C1 segment of cervical spinal cord (tissue), 14 donors: ENCODE data around the gene RAB7B.
A peak's percentile ranks its signal among the peaks of the same experiment; 100 is the strongest.

Source experiments
- DNase-seq, 14 donors: peaks; one replicate each; lab custom pipeline; 2025; lab: John Stamatoyannopoulos, UW

Gene RAB7B

GRCh38 chr1:205950280-205950679 is 52.9 kb downstream of the RAB7B start:
- peak in 12 of 14 donors; percentile 21 to 84 (median 68) for DNase-seq

- no peak for DNase-seq
Measured at GRCh38 chr1:205949753-205950152, 53.4 kb downstream of the RAB7B start.

- no peak for DNase-seq
Measured at GRCh38 chr1:205948886-205949285, 54.3 kb downstream of the RAB7B start.

- no peak for DNase-seq
Measured at GRCh38 chr1:205948039-205948438, 55.2 kb downstream of the RAB7B start.

- no peak for DNase-seq
Measured at GRCh38 chr1:205947024-205947423, 56.2 kb downstream of the RAB7B start.

GRCh38 chr1:205945069-205945468 is 58.1 kb downstream of the RAB7B start:
- DNase-seq = no peak

- no peak for DNase-seq
Measured at GRCh38 chr1:205944525-205944924, 58.7 kb downstream of the RAB7B start.

GRCh38 chr1:205943245-205943644 is 60.0 kb downstream of the RAB7B start, which contains the start of gene SLC26A9:
SLC26A9 (minus strand) TSS chr1:205943456; CDS start chr1:205935820, 7,636 bp downstream.
- DNase-seq = no peak

GRCh38 chr1:205942631-205943159 is 60.5 kb downstream of the RAB7B start:
- DNase-seq = no peak

GRCh38 chr1:205940710-205941109 is 62.5 kb downstream of the RAB7B start:
- DNase-seq = no peak

GRCh38 chr1:205939690-205940330 is 63.4 kb downstream of the RAB7B start:
- no peak for DNase-seq

- no peak for DNase-seq
Measured at GRCh38 chr1:205938682-205939081, 64.5 kb downstream of the RAB7B start.

- no peak for DNase-seq
Measured at GRCh38 chr1:205936846-205937586, 66.2 kb downstream of the RAB7B start.

- no peak for DNase-seq
Measured at GRCh38 chr1:205936311-205936710, 66.9 kb downstream of the RAB7B start.

GRCh38 chr1:205935869-205936268 is 67.3 kb downstream of the RAB7B start:
- DNase-seq = no peak

GRCh38 chr1:205934788-205935187 is 68.4 kb downstream of the RAB7B start:
- DNase-seq = no peak

- DNase-seq = peak in 11 of 14 donors; percentile 14 to 81 (median 51)
Measured at GRCh38 chr1:205933671-205934618, 69.2 kb downstream of the RAB7B start.

- DNase-seq = no peak
Measured at GRCh38 chr1:205932776-205933175, 70.4 kb downstream of the RAB7B start.

- peak in 2 of 14 donors; percentile 23 to 35 for DNase-seq
Measured at GRCh38 chr1:205930799-205931281, 72.4 kb downstream of the RAB7B start.

- DNase-seq = no peak
Measured at GRCh38 chr1:205930195-205930577, 73.0 kb downstream of the RAB7B start.

- DNase-seq = no peak
Measured at GRCh38 chr1:205929496-205930194, 73.5 kb downstream of the RAB7B start.
